ENCODE measurements around the gene TNFRSF25.

- TF ChIP-seq CTCF (IDR thresholded peaks at IDR 0.05; ENCODE audit: poor library complexity) (no peak), EZH2 (IDR thresholded peaks at IDR 0.05; ENCODE audit: borderline replicate concordance) (no peak)
These were observed 43.4 kb upstream of the TNFRSF25 start for GRCh38 chr1:6509220-6509918.
